Stimulated activated CD4-positive, alpha-beta T cell treated with anti-CD3 and anti-CD28 coated beads, Interleukin-1b, Interleukin-23, amount 100 ng/mL, for 4 hours (primary cell): ENCODE measurements around the gene GMPR2.

Experiments
- DNase-seq, 2 donors: peaks; one replicate each; pipeline ENCODE4 v3.0.0-alpha.2; 2020; ENCODE audit warnings: low read depth in 2 of 2

Gene GMPR2

DNA sequence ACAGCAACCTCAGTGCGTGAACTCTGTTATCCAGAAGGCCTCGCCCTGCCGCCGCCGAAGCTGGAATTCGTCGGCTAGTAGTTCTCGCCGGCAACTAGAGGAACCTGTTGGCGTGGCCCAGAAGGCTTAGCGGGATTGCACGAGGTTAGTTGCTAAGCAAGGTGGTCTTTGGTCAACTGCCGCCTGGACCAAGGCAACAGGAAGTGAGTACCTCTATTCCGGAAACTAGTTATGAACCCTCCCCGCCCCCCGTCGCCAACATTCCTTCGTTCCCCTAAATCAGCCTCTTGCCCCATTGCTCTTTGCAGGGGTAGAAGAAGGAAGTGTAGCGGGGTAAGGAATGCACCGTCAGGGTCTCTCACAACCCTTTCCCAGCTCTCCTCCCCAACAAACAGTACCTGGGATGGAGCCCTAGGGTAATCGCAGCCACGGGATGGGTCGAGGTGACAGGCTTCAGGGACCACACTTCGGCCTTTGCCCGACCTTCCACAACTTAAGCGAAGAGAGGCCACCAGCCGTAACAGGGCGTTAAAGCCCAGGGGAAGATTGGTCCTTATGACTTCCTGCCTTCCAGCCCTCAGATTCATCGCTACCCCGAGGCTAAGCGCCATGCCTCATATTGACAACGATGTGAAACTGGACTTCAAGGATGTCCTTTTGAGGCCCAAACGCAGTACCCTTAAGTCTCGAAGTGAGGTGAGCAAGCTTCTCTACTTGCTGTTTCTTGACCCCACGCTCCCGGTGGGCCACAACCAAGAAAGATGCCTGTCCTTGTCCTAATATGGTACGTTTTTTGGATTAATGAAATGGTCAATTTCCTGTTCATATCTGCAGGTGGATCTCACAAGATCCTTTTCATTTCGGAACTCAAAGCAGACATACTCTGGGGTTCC, at the start of gene GMPR2:
GMPR2 (plus strand) TSS at position 285 of the 893 bp plus-strand sequence; CDS start at position 610, 325 bp downstream.
- peak in 1 of 2 donors; percentile 17 for DNase-seq

DNA sequence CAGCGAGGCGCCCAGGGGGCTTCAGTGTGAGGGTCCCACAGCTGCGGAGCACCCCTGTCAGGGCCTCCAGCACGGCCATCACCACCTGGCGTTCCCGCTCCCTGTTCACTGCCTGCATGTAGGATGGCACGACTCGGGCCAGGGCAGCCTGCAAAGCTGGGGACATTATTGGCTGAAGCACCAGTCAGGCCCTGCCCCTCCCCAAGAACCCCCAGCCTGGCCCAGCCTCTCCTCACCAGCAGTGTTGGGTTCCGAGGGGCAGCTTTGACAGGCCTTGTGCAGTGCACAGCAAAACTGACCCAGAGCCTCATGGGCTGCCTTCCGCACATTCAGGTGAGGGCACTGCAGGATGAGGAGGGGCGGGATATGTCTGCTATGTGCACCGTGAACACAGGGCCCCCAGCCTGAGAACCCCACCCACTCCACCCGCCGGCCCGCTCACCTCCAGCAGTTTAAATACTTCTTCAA, 49.7 kb upstream of the GMPR2 start:
- no peak for DNase-seq

DNA sequence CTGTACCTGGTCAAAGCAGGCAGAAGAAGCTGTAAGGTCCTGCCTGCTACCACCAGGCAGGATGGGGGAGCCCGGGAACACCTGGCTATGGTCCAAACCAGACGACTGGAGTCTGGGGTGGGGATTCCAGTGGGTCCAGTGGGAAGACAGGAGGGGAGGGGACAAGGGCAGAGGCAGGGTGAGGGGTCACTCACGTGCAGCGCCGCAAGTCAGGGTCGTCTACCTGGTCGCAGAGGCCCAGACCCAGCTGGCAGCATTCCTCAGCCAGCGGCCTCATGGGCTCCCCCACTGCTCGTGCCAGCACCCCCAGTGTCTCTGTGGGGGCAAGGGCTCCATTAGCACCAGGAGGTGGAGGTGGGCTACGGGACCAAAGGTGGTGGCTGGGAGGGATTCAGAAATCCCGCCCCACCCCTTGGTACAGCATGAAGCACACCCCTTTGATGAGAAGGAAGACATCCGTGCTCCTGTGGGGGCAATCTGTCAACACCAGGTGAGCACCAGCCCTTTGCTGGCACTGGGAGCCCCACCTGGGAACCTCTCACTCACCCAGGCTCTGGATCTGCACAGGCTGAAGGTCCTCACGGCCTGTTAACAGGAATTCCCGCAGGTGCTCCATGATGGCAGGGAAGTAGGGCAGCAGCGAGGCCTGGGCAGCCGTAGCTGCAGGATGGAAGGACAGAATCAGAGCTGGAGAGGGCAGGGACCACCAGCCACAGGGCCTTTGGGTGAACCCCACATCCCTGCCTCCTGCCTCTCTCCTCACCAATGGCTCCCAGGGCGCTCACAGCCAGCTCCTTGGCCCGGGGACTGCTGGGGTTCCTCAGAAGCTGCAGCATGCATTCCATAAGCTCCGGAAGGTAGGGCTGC, 48.4 kb upstream of the GMPR2 start:
- DNase-seq: no peak

DNA sequence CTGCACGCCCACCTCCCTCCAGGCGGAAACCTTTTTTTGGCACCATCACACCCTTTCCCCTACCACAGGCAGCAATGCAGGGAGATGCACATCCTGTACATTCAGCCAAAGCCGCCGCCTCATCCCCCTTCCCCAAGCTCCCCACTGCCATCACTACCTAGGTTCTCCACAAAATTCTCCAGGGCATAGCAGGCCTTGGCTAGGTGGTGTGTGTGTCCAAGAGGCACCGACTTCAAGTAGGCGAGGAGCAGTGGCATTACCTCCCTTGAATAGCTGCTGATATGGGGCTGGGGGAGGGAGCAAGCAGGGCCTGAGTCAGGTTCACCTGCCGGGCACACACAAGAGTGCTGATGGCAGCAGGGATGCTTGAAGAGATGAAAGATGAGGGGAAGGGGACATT, 47.7 kb upstream of the GMPR2 start:
- no peak for DNase-seq

GRCh38 chr14:24185741-24186140, 47.0 kb upstream of the GMPR2 start:
- DNase-seq: no peak

- DNase-seq: no peak
Measured at GRCh38 chr14:24186831-24187538, 45.7 kb upstream of the GMPR2 start.

DNA sequence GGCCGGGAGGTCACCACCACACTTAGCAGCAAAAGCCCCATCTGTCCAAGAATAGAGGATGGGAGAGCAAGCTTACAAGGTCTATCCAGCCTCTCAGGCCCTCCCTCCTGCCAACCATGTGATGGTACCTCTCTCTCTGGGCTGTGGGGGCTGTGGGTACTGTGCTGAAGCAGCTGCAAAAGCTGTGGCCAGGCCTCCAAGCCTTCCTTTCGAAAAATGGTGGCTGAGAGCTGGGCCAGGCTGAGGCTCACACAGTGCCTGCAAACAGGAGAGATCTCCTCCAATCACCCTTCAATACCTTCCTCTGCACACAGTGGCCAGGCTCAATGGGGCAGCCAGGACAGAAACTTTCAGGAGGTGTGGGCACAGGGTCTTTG, 45.2 kb upstream of the GMPR2 start:
- DNase-seq: no peak

DNA sequence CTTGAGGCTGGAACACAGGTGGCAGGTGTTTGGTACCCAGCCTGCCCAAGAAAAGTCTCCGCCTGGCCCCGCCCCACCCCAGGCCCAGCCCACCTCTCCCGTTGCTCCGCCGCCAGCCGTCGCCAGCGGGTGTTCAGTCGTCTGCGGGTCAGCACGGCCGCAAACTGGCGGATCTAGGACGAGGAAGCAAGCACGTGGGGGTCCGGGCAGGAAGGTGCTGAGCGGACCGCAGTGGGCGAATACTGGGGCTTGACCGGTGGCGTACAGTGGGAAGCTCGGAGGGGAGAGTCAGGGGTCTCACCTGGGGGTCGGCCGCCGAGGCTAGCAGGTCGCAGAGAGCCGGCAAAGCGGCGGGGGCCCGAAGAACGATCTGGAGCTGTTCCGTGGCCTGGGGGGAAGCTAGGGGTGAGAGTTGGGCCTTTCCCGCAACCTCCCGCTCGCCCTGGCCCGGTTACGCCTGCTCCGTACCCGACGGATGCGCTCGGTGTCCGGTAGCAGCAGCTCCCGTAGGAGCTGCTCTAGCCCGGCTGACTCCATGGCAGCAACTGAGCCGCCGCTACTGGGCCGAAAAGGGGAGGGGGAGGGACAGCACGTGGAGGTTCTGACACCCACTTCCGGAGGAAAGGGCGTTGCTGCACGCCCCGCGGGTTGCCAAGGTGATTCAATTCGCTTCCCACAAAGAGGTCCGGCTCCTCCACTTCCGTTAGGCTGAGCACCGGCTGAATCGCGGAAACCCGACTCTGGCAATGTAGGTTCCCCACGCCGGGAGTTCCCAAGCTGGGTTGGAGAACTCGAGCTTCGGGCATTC, 44.3 kb upstream of the GMPR2 start, which contains the start of gene IPO4:
IPO4 (minus strand) TSS at position 566 of the 808 bp plus-strand sequence; CDS start at position 537, 29 bp downstream.
- peak; percentile 83 to 93 for DNase-seq

DNA sequence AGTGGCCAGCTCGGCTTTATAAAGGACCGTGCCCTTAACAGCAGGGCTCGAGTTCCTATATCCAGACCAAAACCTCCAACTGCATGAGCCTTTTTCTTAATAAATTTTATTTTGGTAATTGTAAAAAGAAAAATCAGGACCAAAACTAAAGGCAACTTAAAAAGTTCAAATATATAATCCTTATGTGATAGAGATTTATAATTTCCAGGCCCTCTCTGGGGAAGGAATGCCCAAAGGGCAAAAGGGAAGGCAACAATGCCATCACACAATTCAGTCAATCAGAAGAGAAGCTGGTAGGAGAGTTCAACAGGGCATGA, 43.7 kb upstream of the GMPR2 start:
- DNase-seq: no peak

DNA sequence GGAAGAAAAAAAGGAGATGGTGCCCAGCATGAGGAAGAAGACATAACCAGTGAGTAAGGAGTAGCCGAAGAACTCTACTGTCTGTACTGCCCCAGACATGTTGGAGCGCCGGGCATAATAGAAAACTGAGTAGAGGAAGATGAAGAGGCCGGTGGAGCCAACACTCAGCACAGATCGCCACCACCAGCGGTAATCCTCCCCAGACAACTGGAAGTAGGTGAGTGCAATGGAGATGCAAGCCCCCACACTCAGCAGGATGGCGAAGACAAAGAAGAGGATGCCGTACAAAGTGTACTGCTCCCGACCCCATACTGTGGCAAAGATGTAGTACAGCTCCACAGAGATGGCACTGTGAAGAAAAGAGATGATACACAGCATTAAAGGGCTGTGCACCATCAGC, 43.3 kb upstream of the GMPR2 start:
- DNase-seq: no peak

DNA sequence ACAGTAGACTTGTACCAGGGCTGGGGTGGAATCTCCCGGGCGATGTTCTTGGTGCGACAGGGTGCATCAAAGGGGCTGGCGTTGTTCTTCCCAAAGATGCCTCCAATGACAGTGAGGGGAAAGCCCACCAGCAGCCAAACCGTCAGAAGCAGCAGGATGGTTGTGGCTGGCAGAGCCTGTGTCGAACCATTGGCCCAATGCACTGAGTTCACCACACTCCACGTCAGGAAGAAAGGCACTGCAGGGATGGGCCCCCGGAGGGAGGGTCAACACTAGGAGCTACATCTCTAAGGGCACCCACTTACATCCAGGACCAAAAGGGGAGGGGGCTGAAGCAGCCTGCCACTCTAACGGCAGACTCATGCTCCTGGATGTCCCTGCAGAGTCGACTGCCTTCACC, 42.3 kb upstream of the GMPR2 start:
- no peak for DNase-seq

- no peak for DNase-seq
Measured at GRCh38 chr14:24192933-24193332, 39.8 kb upstream of the GMPR2 start.

- no peak for DNase-seq
Measured at GRCh38 chr14:24194186-24194872, 38.4 kb upstream of the GMPR2 start.

DNA sequence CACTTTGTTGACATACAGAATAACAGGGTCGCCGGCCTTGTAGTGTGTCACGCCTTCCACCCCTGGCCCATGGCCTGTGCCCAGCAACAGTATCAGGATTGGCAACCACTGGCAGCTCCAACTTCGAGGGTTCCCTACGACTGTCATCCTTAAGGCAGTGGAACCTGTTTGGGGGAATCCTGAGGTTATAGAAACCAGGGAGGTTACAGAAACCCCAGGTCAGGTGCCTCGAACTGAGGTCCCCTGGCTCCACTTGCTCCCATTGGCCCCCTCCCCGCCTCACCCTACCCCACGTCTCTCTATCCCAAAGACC, 37.9 kb upstream of the GMPR2 start:
- DNase-seq: no peak

DNA sequence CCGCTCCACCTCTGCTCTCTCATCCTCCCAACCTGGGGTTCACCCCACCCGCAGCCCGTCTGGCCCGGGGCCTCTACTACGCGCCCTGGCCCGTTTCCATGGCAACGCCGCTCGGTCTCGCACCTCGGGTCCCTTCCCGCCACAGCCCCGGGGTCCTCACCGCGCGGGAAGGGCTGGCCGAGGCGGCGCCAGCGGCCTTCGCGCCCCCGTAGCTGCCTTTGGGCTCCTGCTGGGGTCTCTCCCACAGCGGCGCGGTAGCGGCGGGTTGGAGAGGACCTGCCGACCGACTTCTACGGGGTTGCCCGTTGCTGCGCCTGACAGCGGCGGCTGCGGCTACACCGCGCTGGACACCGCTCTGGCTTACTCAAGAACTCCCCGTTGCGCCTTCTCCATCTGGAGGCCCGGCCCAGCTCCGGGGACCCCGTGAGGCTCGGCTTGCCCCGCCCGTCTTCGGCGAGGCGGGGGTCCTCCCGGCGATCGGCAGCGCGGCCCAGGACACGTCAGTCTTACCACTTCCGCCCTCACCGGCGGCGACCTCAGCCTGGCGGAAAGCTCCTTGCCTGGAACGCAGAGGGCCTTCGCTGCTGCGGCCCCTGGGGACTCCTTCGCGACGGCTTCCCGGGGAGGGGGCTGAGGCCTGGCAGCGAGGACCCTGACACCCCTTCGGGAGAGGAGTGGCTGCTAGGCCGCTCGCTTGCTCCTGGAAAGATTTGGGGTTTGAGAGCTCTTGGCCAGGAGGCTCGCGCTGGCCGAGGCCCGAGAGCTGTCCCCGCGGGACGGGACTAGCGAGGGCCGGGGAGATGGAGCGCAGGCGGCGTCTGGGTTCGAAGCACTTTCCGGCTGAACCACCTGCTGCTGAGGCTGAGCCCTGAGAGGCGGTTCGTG, 37.3 kb upstream of the GMPR2 start, which contains the start of gene TM9SF1:
TM9SF1 (minus strand) TSS at position 256 of the 885 bp plus-strand sequence. CDS start 422 bp downstream, outside the sequence.
- peak; percentile 71 to 81 for DNase-seq

- DNase-seq: no peak
Measured at GRCh38 chr14:24196071-24197055, 36.4 kb upstream of the GMPR2 start.

DNA sequence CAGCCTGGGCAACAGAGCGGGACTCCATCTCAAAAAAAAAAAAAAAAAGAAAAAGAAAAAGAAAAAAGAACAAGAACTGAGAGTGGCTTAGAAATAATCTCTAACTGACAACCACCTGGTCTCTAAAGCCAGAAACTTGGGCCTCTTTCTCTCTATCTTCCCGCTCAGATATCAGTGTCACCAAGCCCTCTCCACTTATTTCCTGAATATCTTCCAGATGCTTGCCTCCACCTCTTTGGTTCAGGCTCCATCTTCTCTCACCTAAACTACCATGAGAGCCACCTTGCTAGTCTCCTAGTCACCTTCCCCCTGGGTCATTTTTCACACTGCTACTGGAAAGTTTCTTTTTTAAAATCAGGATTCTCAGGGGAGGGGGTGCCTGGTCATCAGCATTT, 35.7 kb upstream of the GMPR2 start:
- no peak for DNase-seq

DNA sequence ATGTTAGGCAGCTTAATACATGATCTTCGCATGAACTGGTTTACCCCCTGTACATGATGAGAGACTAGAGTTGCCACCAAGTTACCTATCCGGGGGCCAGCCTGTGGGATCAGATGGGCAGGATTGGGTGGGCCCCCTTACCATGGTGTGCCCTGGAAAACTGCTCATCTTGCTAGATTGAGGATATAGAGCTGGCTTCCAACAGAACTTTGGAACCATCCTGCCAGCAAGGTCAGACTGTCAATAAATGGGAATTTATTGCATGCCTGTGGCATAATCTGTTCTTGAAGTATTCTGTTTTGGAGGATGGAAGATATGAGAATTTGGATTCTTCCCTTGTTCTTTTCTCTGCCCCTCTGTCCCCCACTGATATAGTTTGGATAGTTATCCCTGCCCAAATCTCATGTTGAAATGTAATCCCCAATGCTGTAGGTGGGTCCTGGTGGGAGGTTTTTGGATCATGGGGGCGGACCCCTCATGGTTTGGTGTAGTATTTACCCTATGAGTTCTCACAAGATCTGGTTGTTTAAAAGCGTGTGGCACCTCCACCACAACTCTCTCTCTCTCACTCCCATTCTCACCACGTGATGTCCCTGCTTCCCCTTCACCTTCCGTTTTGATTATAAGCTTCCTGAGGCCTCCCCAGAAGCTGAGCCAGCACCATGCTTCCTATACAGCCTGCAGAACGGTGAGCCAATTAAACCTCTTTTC, 33.8 kb upstream of the GMPR2 start:
- no peak for DNase-seq
